Activated naive CD4-positive, alpha-beta T cell (primary cell): ENCODE data around the gene C22orf23.

Experiments
- DNase-seq, 4 experiments: peaks; one replicate each; lab custom pipeline; 2025; lab: John Stamatoyannopoulos, UW

C22orf23 gene

GRCh38 chr22:37953437-37954179 lies at the start of gene C22orf23, which contains the start of gene POLR2F:
Gene C22orf23 (minus strand): TSS chr22:37953601. CDS start chr22:37953149, 452 bp downstream.
Gene POLR2F (plus strand): TSS chr22:37953699. CDS start chr22:37953788, 89 bp downstream.
- peak; percentile 81 to 97 (median 94) for DNase-seq

GRCh38 chr22:37999640-38000272 lies 46.4 kb upstream of the C22orf23 start:
- no peak for DNase-seq

- no peak for DNase-seq
These were observed 45.8 kb upstream of the C22orf23 start for GRCh38 chr22:37999236-37999635.

- no peak for DNase-seq
These were observed 45.1 kb upstream of the C22orf23 start for GRCh38 chr22:37998543-37998942.

GRCh38 chr22:37996515-37997246 lies 43.3 kb upstream of the C22orf23 start:
- no peak for DNase-seq

GRCh38 chr22:37996079-37996478 lies 42.7 kb upstream of the C22orf23 start:
- no peak for DNase-seq

- no peak for DNase-seq
These were observed 42.1 kb upstream of the C22orf23 start for GRCh38 chr22:37995460-37995859.

- DNase-seq = no peak
These were observed 41.6 kb upstream of the C22orf23 start for GRCh38 chr22:37994982-37995381.

- no peak for DNase-seq
These were observed 40.6 kb upstream of the C22orf23 start for GRCh38 chr22:37994049-37994448.

GRCh38 chr22:37991731-37992442 lies 38.5 kb upstream of the C22orf23 start:
- DNase-seq = no peak

GRCh38 chr22:37990862-37991261 lies 37.5 kb upstream of the C22orf23 start:
- no peak for DNase-seq

- no peak for DNase-seq
These were observed 36.9 kb upstream of the C22orf23 start for GRCh38 chr22:37990301-37990700.

GRCh38 chr22:37989146-37990045 lies 36.0 kb upstream of the C22orf23 start:
- no peak for DNase-seq

GRCh38 chr22:37986371-37986770 lies 33.0 kb upstream of the C22orf23 start:
- no peak for DNase-seq

- DNase-seq = no peak
These were observed 32.4 kb upstream of the C22orf23 start for GRCh38 chr22:37985751-37986281.

- DNase-seq = no peak
These were observed 31.7 kb upstream of the C22orf23 start for GRCh38 chr22:37985050-37985585.

- no peak for DNase-seq
These were observed 30.7 kb upstream of the C22orf23 start, which contains the start of gene SOX10 for GRCh38 chr22:37983860-37984791. Gene SOX10 (minus strand): TSS chr22:37984555. CDS start chr22:37983784, 771 bp downstream.

GRCh38 chr22:37982938-37983859 lies 29.8 kb upstream of the C22orf23 start:
- no peak for DNase-seq
